H1 (cell line): ENCODE results near the gene TMEM183A.

Source experiments
- RAD21 ChIP-seq, 2 experiments: IDR thresholded peaks in 1 of 2; conservative IDR thresholded peaks in 1 of 2; 2 replicates each; pipeline ENCODE4 v1.6.1; 2011; ENCODE audit warnings: low read depth in 2 of 2, low read length in 2 of 2, improper control_type of control experiment in 1 of 2, inconsistent platforms in 1 of 2, mild to moderate bottlenecking in 1 of 2, moderate library complexity in 1 of 2
- SP2 ChIP-seq: IDR thresholded peaks from 2 replicates; pipeline ENCODE4 v1.6.1; 2012; ENCODE audit warnings: mild to moderate bottlenecking, low read length, inconsistent platforms

GRCh38 chr1:203034422-203035110 is 27.4 kb downstream of the TMEM183A start:
- TF ChIP-seq SP2 (no peak), RAD21 (IDR thresholded peaks at IDR 0.05 in 1 of 2, conservative IDR thresholded peaks at IDR 0.05 in 1 of 2; ENCODE audit: low read depth in 2 of 2, low read length in 2 of 2) (no peak)
